ENCODE data around the gene LRRC75A. TPM values are rescaled to one million over a fixed set of nuclear protein-coding genes. Genes with fewer than 3 reads are reported as not detected.

The LRRC75A gene
- total RNA-seq, 1 donor from 2014 or later, result 4.5 TPM

- Histone ChIP-seq H3K27me3 (ENCODE audit: control insufficient read depth, insufficient read depth, low read length) (no peaks in the 10 kb centered on the region), H3K4me3 (ENCODE audit: low read depth, low read length) (no peak overlapping the region), H3K36me3 (ENCODE audit: control insufficient read depth, insufficient read depth, low read length) (no peaks in the 10 kb centered on the region)
- no peak for DNase-seq (ENCODE audit: low read depth)
- TF ChIP-seq, protein P1, sequence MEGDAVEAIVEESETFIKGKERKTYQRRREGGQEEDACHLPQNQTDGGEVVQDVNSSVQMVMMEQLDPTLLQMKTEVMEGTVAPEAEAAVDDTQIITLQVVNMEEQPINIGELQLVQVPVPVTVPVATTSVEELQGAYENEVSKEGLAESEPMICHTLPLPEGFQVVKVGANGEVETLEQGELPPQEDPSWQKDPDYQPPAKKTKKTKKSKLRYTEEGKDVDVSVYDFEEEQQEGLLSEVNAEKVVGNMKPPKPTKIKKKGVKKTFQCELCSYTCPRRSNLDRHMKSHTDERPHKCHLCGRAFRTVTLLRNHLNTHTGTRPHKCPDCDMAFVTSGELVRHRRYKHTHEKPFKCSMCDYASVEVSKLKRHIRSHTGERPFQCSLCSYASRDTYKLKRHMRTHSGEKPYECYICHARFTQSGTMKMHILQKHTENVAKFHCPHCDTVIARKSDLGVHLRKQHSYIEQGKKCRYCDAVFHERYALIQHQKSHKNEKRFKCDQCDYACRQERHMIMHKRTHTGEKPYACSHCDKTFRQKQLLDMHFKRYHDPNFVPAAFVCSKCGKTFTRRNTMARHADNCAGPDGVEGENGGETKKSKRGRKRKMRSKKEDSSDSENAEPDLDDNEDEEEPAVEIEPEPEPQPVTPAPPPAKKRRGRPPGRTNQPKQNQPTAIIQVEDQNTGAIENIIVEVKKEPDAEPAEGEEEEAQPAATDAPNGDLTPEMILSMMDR (IDR thresholded peaks at IDR 0.05; ENCODE audit: insufficient read depth, low read length, poor library complexity, severe bottlenecking), result peak; percentile 36
Observed at GRCh38 chr17:16463358-16464302, 28.4 kb downstream of the LRRC75A start.

DNA sequence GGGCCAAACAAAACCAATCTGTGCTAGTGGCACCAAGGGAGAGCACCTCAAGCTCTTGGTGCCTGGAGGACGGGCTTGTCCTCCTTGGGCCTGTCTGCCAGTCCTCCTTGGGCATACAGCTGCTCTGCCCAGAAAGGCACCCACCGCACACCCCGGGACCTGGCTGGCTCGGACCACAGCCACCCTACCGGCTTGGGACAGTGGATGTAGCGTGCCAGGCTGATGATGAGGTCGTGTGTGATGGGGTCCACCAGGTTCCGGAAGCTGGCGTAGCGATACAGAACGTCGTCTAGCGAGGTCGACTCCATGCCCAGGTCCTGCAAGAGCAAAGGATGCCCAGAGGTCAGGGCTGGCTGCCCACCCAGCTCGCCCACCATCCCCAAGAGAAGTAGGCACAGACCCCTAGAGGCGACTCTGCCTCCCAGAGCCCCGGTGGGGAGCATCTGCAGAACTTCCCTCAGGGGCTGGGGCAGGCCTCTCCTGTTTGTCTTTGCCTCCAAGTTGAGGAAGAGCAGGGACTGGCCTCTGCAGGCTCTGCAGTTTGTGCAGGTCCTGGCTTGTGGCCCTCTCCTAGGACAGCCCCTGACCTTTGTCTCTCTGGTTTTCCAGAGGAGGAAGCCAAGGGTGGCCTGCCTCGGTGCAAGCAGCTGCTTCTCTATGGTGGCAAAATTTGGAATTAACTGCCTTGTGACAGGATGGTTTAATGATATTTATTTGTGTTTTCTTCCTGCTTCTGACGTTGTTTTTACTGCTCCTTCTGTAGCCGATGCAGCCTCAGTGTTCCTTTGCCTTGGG, 29.7 kb downstream of the LRRC75A start:
- no peaks in the 10 kb centered on the region for H3K36me3 ChIP-seq (ENCODE audit: control insufficient read depth, insufficient read depth, low read length)
- no peak overlapping the region for H3K4me3 ChIP-seq (ENCODE audit: low read depth, low read length)
- H3K27me3 ChIP-seq (ENCODE audit: control insufficient read depth, insufficient read depth, low read length), result no peaks in the 10 kb centered on the region
- no peak for DNase-seq (ENCODE audit: low read depth)
- TF ChIP-seq, protein P1 (IDR thresholded peaks at IDR 0.05; ENCODE audit: insufficient read depth, low read length, poor library complexity, severe bottlenecking), result no peak

DNA sequence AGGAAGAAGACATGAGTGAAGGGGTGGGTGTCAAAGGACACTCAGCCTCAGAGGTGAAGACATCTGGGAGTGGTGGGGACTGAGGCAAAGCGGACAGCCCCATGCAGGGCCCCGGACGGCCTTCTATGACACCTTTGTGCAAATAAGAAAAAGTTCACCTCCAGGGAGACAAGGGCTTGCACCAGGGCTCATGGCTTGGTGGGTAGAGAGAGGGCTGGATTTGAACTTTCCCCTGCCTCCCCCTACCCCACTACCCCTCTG, 30.5 kb downstream of the LRRC75A start:
- Histone ChIP-seq H3K36me3 (ENCODE audit: control insufficient read depth, insufficient read depth, low read length) (no peaks in the 10 kb centered on the region), H3K27me3 (ENCODE audit: control insufficient read depth, insufficient read depth, low read length) (no peaks in the 10 kb centered on the region), H3K4me3 (ENCODE audit: low read depth, low read length) (no peak overlapping the region)
- TF ChIP-seq, protein P1 (IDR thresholded peaks at IDR 0.05; ENCODE audit: insufficient read depth, low read length, poor library complexity, severe bottlenecking), result no peak
- DNase-seq (ENCODE audit: low read depth), result no peak

- TF ChIP-seq, protein P1 (IDR thresholded peaks at IDR 0.05; ENCODE audit: insufficient read depth, low read length, poor library complexity, severe bottlenecking), result no peak
- H3K27me3 ChIP-seq (ENCODE audit: control insufficient read depth, insufficient read depth, low read length), result no peaks in the 10 kb centered on the region
- H3K36me3 ChIP-seq (ENCODE audit: control insufficient read depth, insufficient read depth, low read length), result no peaks in the 10 kb centered on the region
- no peak for DNase-seq (ENCODE audit: low read depth)
- H3K4me3 ChIP-seq (ENCODE audit: low read depth, low read length), result no peak overlapping the region
Observed at GRCh38 chr17:16460796-16461605, 31.0 kb downstream of the LRRC75A start.

GRCh38 chr17:16459855-16460550, 32.0 kb downstream of the LRRC75A start:
- TF ChIP-seq, protein P1 (IDR thresholded peaks at IDR 0.05; ENCODE audit: insufficient read depth, low read length, poor library complexity, severe bottlenecking), result no peak
- H3K27me3 ChIP-seq (ENCODE audit: control insufficient read depth, insufficient read depth, low read length), result no peaks in the 10 kb centered on the region
- H3K36me3 ChIP-seq (ENCODE audit: control insufficient read depth, insufficient read depth, low read length), result no peaks in the 10 kb centered on the region
- H3K4me3 ChIP-seq (ENCODE audit: low read depth, low read length), result no peak overlapping the region
- no peak for DNase-seq (ENCODE audit: low read depth)

All from kidney epithelial cell (primary cell).